Small intestine (tissue), 7 donors: ENCODE data around the gene KMT2A. TPM values are rescaled to one million over a fixed set of nuclear protein-coding genes. Genes with fewer than 3 reads are reported as not detected.
A peak's percentile ranks its signal among the peaks of the same experiment; 100 is the strongest.

Source experiments
- DNase-seq, 2 donors: peaks; one replicate each; pipeline versions ENCODE4 v3.0.0 to v3.0.0-alpha.2; 2013
- FAIRE-seq: peaks from 2 replicates; lab custom pipeline; 2012; peaks lifted over from hg19 to GRCh38; lab: Jason Lieb, UNC
- H3K27ac ChIP-seq, 3 donors: one replicate each; pipeline ENCODE4 v1.5.1; 2013; ENCODE audit warnings: low read length in 2 of 3, mild to moderate bottlenecking in 2 of 3, control low read depth in 1 of 3, inconsistent platforms in 1 of 3, low read depth in 1 of 3, moderate library complexity in 1 of 3
- H3K27me3 ChIP-seq, 3 donors: one replicate each; pipeline ENCODE4 v1.6.1; 2013; ENCODE audit warnings: low read length in 3 of 3, inconsistent platforms in 1 of 3; ENCODE audit not compliant: control insufficient read depth in 3 of 3, insufficient read depth in 3 of 3
- H3K36me3 ChIP-seq, 3 donors: one replicate each; pipeline ENCODE4 v1.6.1; 2013; ENCODE audit warnings: low read length in 3 of 3, inconsistent platforms in 1 of 3, low read depth in 1 of 3, mild to moderate bottlenecking in 1 of 3, moderate library complexity in 1 of 3; ENCODE audit not compliant: control insufficient read depth in 3 of 3, insufficient read depth in 2 of 3
- H3K4me1 ChIP-seq, 3 donors: one replicate each; pipeline ENCODE4 v1.6.1; 2013; ENCODE audit warnings: low read length in 2 of 3, inconsistent platforms in 1 of 3, low read depth in 1 of 3, mild to moderate bottlenecking in 1 of 3, moderate library complexity in 1 of 3; ENCODE audit not compliant: control insufficient read depth in 3 of 3, insufficient read depth in 2 of 3
- H3K4me3 ChIP-seq, 3 donors: one replicate each; pipeline ENCODE4 v1.5.1; 2013; ENCODE audit warnings: low read length in 3 of 3, control low read depth in 1 of 3, inconsistent platforms in 1 of 3, low read depth in 1 of 3, mild to moderate bottlenecking in 1 of 3, moderate library complexity in 1 of 3
- H3K9me3 ChIP-seq, 2 donors: one replicate each; pipeline ENCODE4 v1.6.1; 2013; ENCODE audit warnings: low read depth in 1 of 2, low read length in 1 of 2; ENCODE audit not compliant: control insufficient read depth in 2 of 2, insufficient read depth in 1 of 2
- WGBS, 3 donors: extraction: QIAGEN DNeasy Blood & Tissue Kit; methylation state at CpG; one replicate each; pipeline ENCODE4 v1.1.7; 2013; 5-methylcytosine and 5-hydroxymethylcytosine counted together
- polyA plus RNA-seq, 4 donors: library from polyadenylated mRNA; stranded (reverse) in 3 of 4; unstranded in 1 of 4; fragments of 200-250 nt in 3 of 4; fragments of 120-200 nt in 1 of 4; gene quantifications; one replicate each; pipeline versions ENCODE4 v1.2.1 to v1.2.3, GENCODE V29; 2013
- donor health status: healthy with polysubstance abuse.
- donor health status: control.
- donor health status: control.
- donor health status: Bipolar disorder and iron deficiency.
- donor health status: healthy.

KMT2A gene
- polyA plus RNA-seq, 4 donors: 7.3 to 33.5 (median 9.5) TPM

DNA sequence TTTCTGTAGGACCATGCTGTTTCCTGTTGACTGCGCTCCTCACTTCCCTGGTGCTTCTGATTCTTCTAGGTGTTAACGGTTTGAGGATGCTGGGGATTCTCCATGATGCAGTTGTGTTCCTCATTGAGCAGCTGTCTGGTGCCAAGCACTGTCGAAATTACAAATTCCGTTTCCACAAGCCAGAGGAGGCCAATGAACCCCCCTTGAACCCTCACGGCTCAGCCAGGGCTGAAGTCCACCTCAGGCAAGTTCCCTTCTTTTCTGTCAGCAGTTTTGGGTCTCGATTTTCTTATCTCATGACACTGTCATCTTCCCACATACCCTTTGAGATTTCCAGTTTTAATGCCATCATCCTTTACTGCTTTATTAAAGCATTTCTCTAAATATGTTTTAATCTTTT is 83.3 kb downstream of the KMT2A start:
- Histone ChIP-seq H3K4me3 (no peak overlapping the region), H3K36me3 (peaks cover 17 to 52% (median 18%) of the 10 kb centered on the region in 3 donors), H3K4me1 (no peaks in the 10 kb centered on the region), H3K27ac (no peak overlapping the region), H3K9me3 (no peaks in the 10 kb centered on the region), H3K27me3 (no peaks in the 10 kb centered on the region)
- no peak for DNase-seq
- WGBS, 3 donors: 82 to 84% (median 84%) methylated on average over 6 of the region's 6 CpGs
- FAIRE-seq: no peak

DNA sequence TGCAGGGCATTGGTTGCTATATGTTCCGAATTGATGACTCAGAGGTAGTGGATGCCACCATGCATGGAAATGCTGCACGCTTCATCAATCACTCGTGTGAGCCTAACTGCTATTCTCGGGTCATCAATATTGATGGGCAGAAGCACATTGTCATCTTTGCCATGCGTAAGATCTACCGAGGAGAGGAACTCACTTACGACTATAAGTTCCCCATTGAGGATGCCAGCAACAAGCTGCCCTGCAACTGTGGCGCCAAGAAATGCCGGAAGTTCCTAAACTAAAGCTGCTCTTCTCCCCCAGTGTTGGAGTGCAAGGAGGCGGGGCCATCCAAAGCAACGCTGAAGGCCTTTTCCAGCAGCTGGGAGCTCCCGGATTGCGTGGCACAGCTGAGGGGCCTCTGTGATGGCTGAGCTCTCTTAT is 85.6 kb downstream of the KMT2A start:
- 80 to 87% (median 80%) methylated on average over 13 of the region's 13 CpGs for WGBS, 3 donors
- H3K27ac ChIP-seq: no peak overlapping the region
- H3K4me1 ChIP-seq: peaks cover 0 to 10% (median 0%) of the 10 kb centered on the region in 3 donors
- H3K9me3 ChIP-seq: no peaks in the 10 kb centered on the region
- no peaks in the 10 kb centered on the region for H3K27me3 ChIP-seq
- DNase-seq (no peak), FAIRE-seq (no peak)
- H3K4me3 ChIP-seq: no peak overlapping the region
- peaks cover 14 to 52% (median 15%) of the 10 kb centered on the region in 3 donors for H3K36me3 ChIP-seq

DNA sequence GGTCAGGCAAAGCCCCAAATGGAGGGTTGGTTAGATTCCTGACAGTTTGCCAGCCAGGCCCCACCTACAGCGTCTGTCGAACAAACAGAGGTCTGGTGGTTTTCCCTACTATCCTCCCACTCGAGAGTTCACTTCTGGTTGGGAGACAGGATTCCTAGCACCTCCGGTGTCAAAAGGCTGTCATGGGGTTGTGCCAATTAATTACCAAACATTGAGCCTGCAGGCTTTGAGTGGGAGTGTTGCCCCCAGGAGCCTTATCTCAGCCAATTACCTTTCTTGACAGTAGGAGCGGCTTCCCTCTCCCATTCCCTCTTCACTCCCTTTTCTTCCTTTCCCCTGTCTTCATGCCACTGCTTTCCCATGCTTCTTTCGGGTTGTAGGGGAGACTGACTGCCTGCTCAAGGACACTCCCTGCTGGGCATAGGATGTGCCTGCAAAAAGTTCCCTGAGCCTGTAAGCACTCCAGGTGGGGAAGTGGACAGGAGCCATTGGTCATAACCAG is 86.3 kb downstream of the KMT2A start:
- peaks cover 14 to 53% (median 15%) of the 10 kb centered on the region in 3 donors for H3K36me3 ChIP-seq
- no peaks in the 10 kb centered on the region for H3K27me3 ChIP-seq
- H3K9me3 ChIP-seq: no peaks in the 10 kb centered on the region
- peaks cover 0 to 15% (median 5%) of the 10 kb centered on the region in 3 donors for H3K4me1 ChIP-seq
- no peak overlapping the region for H3K27ac ChIP-seq
- peak; percentile 36 to 40 for DNase-seq
- no peak for FAIRE-seq
- no peak overlapping the region for H3K4me3 ChIP-seq
- WGBS, 3 donors: 61 to 65% (median 65%) methylated on average over 6 of the region's 6 CpGs

DNA sequence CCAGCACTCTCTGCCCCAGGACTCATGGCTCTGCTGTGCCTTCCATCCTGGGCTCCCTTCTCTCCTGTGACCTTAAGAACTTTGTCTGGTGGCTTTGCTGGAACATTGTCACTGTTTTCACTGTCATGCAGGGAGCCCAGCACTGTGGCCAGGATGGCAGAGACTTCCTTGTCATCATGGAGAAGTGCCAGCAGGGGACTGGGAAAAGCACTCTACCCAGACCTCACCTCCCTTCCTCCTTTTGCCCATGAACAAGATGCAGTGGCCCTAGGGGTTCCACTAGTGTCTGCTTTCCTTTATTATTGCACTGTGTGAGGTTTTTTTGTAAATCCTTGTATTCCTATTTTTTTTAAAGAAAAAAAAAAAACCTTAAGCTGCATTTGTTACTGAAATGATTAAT is 88.1 kb downstream of the KMT2A start:
- no peaks in the 10 kb centered on the region for H3K9me3 ChIP-seq
- H3K36me3 ChIP-seq: peaks cover 14 to 57% (median 15%) of the 10 kb centered on the region in 3 donors
- no peak overlapping the region for H3K27ac ChIP-seq
- H3K27me3 ChIP-seq: no peaks in the 10 kb centered on the region
- H3K4me1 ChIP-seq: peaks cover 0 to 18% (median 9%) of the 10 kb centered on the region in 3 donors
- FAIRE-seq (no peak), DNase-seq (peak in 1 of 2 donors; percentile 41)
- H3K4me3 ChIP-seq: no peak overlapping the region

DNA sequence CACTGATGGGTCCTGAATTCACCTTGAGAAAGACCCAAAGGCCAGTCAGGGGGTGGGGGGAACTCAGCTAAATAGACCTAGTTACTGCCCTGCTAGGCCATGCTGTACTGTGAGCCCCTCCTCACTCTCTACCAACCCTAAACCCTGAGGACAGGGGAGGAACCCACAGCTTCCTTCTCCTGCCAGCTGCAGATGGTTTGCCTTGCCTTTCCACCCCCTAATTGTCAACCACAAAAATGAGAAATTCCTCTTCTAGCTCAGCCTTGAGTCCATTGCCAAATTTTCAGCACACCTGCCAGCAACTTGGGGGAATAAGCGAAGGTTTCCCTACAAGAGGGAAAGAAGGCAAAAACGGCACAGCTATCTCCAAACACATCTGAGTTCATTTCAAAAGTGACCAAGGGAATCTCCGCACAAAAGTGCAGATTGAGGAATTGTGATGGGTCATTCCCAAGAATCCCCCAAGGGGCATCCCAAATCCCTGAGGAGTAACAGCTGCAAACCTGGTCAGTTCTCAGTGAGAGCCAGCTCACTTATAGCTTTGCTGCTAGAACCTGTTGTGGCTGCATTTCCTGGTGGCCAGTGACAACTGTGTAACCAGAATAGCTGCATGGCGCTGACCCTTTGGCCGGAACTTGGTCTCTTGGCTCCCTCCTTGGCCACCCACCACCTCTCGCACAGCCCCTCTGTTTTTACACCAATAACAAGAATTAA is 88.6 kb downstream of the KMT2A start:
- Histone ChIP-seq H3K27me3 (no peaks in the 10 kb centered on the region), H3K27ac (no peak overlapping the region), H3K4me3 (no peak overlapping the region), H3K9me3 (no peaks in the 10 kb centered on the region), H3K36me3 (peaks cover 13 to 52% (median 14%) of the 10 kb centered on the region in 3 donors), H3K4me1 (peaks cover 3 to 24% (median 9%) of the 10 kb centered on the region in 3 donors)
- 87 to 92% (median 88%) methylated on average over 6 of the region's 6 CpGs for WGBS, 3 donors
- FAIRE-seq (no peak), DNase-seq (no peak)

DNA sequence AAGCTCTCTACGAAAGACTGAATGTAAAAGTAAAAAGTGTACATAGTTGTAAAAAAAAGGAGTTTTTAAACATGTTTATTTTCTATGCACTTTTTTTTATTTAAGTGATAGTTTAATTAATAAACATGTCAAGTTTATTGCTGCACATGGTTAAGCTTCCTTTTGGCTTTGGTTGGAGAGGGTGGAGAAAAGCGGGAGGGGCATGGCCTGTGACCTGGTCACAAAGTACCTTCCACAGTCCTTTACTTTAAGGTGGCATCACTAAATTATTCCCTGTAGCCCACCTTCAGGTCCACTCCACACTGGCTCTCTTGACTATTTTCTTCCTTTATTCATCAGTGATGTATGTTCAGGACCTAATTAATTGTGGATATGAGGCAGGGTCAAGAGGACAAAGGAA is 90.4 kb downstream of the KMT2A start:
- 19 to 63% (median 38%) methylated on average over 2 of the region's 2 CpGs for WGBS, 3 donors
- FAIRE-seq (no peak), DNase-seq (peak in 1 of 2 donors; percentile 71)
- Histone ChIP-seq H3K4me3 (peak overlapping the region in 1 of 3 donors; percentile 37), H3K36me3 (peaks cover under 1 to 42% (median 5%) of the 10 kb centered on the region in 3 donors), H3K4me1 (peaks cover 3 to 28% (median 9%) of the 10 kb centered on the region in 3 donors), H3K9me3 (no peaks in the 10 kb centered on the region), H3K27ac (peak overlapping the region; percentile 36 to 82 (median 36)), H3K27me3 (no peaks in the 10 kb centered on the region)

DNA sequence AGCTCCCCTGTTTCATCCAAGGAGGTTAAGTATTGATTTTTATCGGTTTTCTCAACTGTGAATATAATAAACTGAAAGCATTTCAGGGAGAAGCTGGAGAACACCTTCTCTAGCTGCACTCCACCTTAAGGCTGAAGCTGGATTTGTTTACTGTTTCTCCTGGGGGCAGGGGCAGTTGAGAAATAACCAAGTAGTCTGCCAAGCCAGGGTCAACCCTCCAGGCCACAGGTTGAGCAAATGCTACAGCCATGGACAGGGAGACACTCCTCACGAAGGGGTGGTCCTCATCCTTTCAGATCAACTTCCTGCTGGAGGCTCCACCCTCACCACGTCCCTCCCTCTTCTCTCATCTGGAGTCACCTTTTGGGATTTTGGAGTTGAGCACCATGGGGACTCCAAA is 90.8 kb downstream of the KMT2A start, which contains the start of gene TTC36:
Gene TTC36 (plus strand): TSS at position 366 of the 400 bp plus-strand sequence. CDS start 21 bp downstream, at position 387.
- H3K27me3 ChIP-seq: no peaks in the 10 kb centered on the region
- 23 to 43% (median 36%) methylated on average over 3 of the region's 3 CpGs for WGBS, 3 donors
- H3K4me3 ChIP-seq: peak within 1 kb of the TSS in 1 of 3 donors; percentile 37
- DNase-seq (peak in 1 of 2 donors; percentile 50), FAIRE-seq (no peak)
- no peaks in the 10 kb centered on the region for H3K9me3 ChIP-seq
- peak within 1 kb of the TSS; percentile 36 to 96 (median 36) for H3K27ac ChIP-seq
- H3K4me1 ChIP-seq: peaks cover 3 to 32% (median 9%) of the 10 kb centered on the region in 3 donors
- H3K36me3 ChIP-seq: peaks cover 0 to 38% (median 2%) of the 10 kb centered on the region in 3 donors

DNA sequence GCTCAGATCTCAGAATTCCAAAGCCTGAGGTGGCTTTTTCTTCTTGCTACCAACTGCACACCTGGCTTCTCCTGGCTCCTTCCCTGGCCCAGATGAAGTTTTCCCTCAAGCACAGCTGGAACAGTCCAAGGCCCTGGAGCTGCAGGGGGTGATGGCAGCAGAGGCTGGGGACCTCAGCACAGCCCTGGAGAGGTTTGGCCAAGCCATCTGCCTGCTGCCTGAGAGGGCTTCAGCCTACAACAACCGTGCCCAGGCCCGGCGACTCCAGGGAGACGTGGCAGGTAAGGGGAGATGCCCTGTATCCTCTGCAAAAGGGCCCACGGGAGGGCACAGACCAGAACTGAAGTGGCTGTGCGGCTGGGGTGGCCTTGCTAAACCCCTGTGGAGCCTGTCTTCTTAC is 92.2 kb downstream of the KMT2A start:
- 72 to 89% (median 89%) methylated on average over 6 of the region's 6 CpGs for WGBS, 3 donors
- FAIRE-seq (no peak), DNase-seq (no peak)
- peaks cover 3 to 44% (median 9%) of the 10 kb centered on the region in 3 donors for H3K4me1 ChIP-seq
- H3K9me3 ChIP-seq: no peaks in the 10 kb centered on the region
- H3K4me3 ChIP-seq: peak overlapping the region in 1 of 3 donors; percentile 37
- peak overlapping the region in 1 of 3 donors; percentile 96 for H3K27ac ChIP-seq
- H3K36me3 ChIP-seq: peaks cover 0 to 40% (median 0%) of the 10 kb centered on the region in 3 donors
- H3K27me3 ChIP-seq: no peaks in the 10 kb centered on the region
